ENCODE data around the gene NF1. TPM values are rescaled to one million over a fixed set of nuclear protein-coding genes. Genes with fewer than 3 reads are reported as not detected.

Gene NF1
- polyA plus RNA-seq, 1 of the 3 experiments (the other 2 are of a cell fraction) = 19.6 TPM

DNA sequence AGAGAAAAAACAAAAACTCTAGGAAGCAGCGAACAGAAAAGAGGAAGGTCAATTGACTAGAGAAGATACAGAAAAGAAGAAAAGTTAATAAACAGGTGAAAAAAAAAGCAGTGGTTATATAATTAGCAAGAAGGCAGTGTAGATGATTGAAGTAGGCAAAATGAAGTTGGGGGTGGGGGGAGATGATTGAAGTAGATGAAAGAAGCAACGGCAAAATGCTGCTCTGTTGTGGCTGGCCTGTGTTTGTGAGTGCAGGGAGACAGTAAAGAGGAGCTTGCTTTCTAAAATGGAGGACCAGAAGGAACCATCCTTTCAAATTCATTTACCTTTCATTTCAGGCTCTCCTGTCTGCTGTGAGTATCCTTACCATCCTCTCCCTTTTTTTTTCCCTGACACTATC lies 215.5 kb downstream of the NF1 start:
- Histone ChIP-seq H4K20me1 (ENCODE audit: insufficient read depth) (no peaks in the 10 kb centered on the region), H3K4me2 (no peak overlapping the region), H3K9me2 (no peaks in the 10 kb centered on the region), H3K9ac (no peak overlapping the region), H2AFZ (ENCODE audit: low read depth) (no peak overlapping the region), H3K9me3 (no peaks in the 10 kb centered on the region; the same call in 1 of the 2 replicates), H3K27me3 (ENCODE audit: insufficient read depth) (no peaks in the 10 kb centered on the region), H3K4me1 (ENCODE audit: control insufficient read depth in 1 of 2, insufficient read depth in 2 of 2, low read depth in 1 of 2, low read length in 1 of 2) (peaks cover 0 to 3% of the 10 kb centered on the region in 2 experiments; a peak in 1 of 4 replicates), H3F3A (replicated peaks; ENCODE audit: insufficient read depth) (peaks cover 16% of the 10 kb centered on the region), H3K79me2 (ENCODE audit: insufficient read depth) (0 out of 2 replicates have a peak, but pooled peaks cover 2% of the 10 kb centered on the region), H3K27ac (ENCODE audit: low read depth in 2 of 2, low read length in 1 of 2) (no peak overlapping the region), H3K36me3 (replicated peaks in 1 of 2; ENCODE audit: control insufficient read depth in 1 of 2, insufficient read depth in 2 of 2, low read length in 1 of 2) (peaks cover 0 to 12% of the 10 kb centered on the region in 2 experiments), H3K4me3 (ENCODE audit: low read depth in 2 of 2, low read length in 1 of 2) (no peak overlapping the region)
- no peak for DNase-seq
- CTCF ChIA-PET = no interaction called here
- POLR2A ChIA-PET = no interaction called here
- no peak for TF ChIP-seq JUND (IDR thresholded peaks at IDR 0.05)
- TF ChIP-seq EZH2phosphoT487 (IDR thresholded peaks at IDR 0.05; ENCODE audit: borderline replicate concordance, low read depth) = no peak
- no peak for TF ChIP-seq MXI1 (IDR thresholded peaks at IDR 0.05; ENCODE audit: low read depth, low read length)
- TF ChIP-seq RFX5 (IDR thresholded peaks at IDR 0.05; ENCODE audit: low read length) = no peak
- TF ChIP-seq TCF12 (IDR thresholded peaks at IDR 0.05) = no peak
- TF ChIP-seq MAX (IDR thresholded peaks at IDR 0.05; ENCODE audit: low read depth) = no peak
- no peak for TF ChIP-seq CHD2 (IDR thresholded peaks at IDR 0.05; ENCODE audit: low read length, partially characterized antibody)
- TF ChIP-seq NFIC (IDR thresholded peaks at IDR 0.05; ENCODE audit: borderline replicate concordance) = no peak
- no peak for TF ChIP-seq USF2 (IDR thresholded peaks at IDR 0.05; ENCODE audit: borderline replicate concordance, low read depth, low read length)
- 60% methylated on average over 2 of the region's 2 CpGs for WGBS (ENCODE audit: low lambda C conversion rate)

DNA sequence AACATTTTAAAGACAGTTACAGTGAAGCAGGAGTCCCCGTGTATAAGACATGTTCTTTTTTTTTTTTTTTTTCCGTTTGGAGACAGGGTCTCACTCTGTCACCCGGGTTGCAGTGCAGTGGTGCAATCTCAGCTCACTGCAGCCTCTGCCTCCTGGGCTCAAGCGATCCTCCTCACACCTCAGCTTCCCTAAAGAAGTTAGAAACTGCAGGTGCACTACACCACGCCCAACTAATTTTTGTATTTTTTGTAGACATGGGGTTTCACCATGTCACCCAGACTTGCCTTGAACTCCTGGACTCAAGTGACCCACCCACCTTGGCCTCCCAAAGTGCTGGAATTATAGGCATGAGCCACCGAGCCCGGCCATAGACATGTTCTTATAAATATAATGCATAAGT lies 216.1 kb downstream of the NF1 start:
- H3F3A ChIP-seq (replicated peaks; ENCODE audit: insufficient read depth) = peaks cover 16% of the 10 kb centered on the region
- no peak overlapping the region for H3K4me3 ChIP-seq (ENCODE audit: low read depth in 2 of 2, low read length in 1 of 2)
- H3K36me3 ChIP-seq (replicated peaks in 1 of 2; ENCODE audit: control insufficient read depth in 1 of 2, insufficient read depth in 2 of 2, low read length in 1 of 2) = peaks cover 0 to 12% of the 10 kb centered on the region in 2 experiments
- H3K9me3 ChIP-seq = no peaks in the 10 kb centered on the region; the same call in 1 of the 2 replicates
- DNase-seq = no peak
- 88% methylated on average over 7 of the region's 7 CpGs for WGBS (ENCODE audit: low lambda C conversion rate)
- no peaks in the 10 kb centered on the region for H4K20me1 ChIP-seq (ENCODE audit: insufficient read depth)
- no peaks in the 10 kb centered on the region for H3K27me3 ChIP-seq (ENCODE audit: insufficient read depth)
- no peak overlapping the region for H3K4me2 ChIP-seq
- TF ChIP-seq TEAD4 (IDR thresholded peaks at IDR 0.05; ENCODE audit: borderline replicate concordance, insufficient read depth) = no peak
- no peak for TF ChIP-seq CHD2 (IDR thresholded peaks at IDR 0.05; ENCODE audit: low read length, partially characterized antibody)
- no peak overlapping the region for H3K9ac ChIP-seq
- H3K4me1 ChIP-seq (ENCODE audit: control insufficient read depth in 1 of 2, insufficient read depth in 2 of 2, low read depth in 1 of 2, low read length in 1 of 2) = peaks cover 0 to 3% of the 10 kb centered on the region in 2 experiments; a peak in 1 of 4 replicates
- H3K9me2 ChIP-seq = no peaks in the 10 kb centered on the region
- ChIA-PET CTCF (interaction anchor here (0.7 kb wide), 1 partner anchor 16 kb away, joined by 4 read pairs; no protein-coding TSS in a partner anchor), POLR2A (no interaction called here)
- H3K27ac ChIP-seq (ENCODE audit: low read depth in 2 of 2, low read length in 1 of 2) = no peak overlapping the region
- H3K79me2 ChIP-seq (ENCODE audit: insufficient read depth) = 0 out of 2 replicates have a peak, but pooled peaks cover 2% of the 10 kb centered on the region
- no peak overlapping the region for H2AFZ ChIP-seq (ENCODE audit: low read depth)

GRCh38 chr17:31311526-31311925 lies 216.7 kb downstream of the NF1 start:
- H3K79me2 ChIP-seq (ENCODE audit: insufficient read depth) = 0 out of 2 replicates have a peak, but pooled peaks cover 2% of the 10 kb centered on the region
- 100% methylated on average over 3 of the region's 3 CpGs for WGBS (ENCODE audit: low lambda C conversion rate)
- H3K9ac ChIP-seq = no peak overlapping the region
- no peak for TF ChIP-seq EP300 (IDR thresholded peaks at IDR 0.05; ENCODE audit: borderline replicate concordance in 1 of 2, low read depth in 1 of 2, low read length in 1 of 2)
- no peak for TF ChIP-seq USF1 (IDR thresholded peaks at IDR 0.05; ENCODE audit: borderline replicate concordance, low read depth)
- TF ChIP-seq IRF3 (IDR thresholded peaks at IDR 0.05; ENCODE audit: low read depth, low read length) = no peak
- no peak for TF ChIP-seq USF2 (IDR thresholded peaks at IDR 0.05; ENCODE audit: borderline replicate concordance, low read depth, low read length)
- no peak for TF ChIP-seq JUND (IDR thresholded peaks at IDR 0.05)
- no peak for TF ChIP-seq TCF12 (IDR thresholded peaks at IDR 0.05)
- TF ChIP-seq RAD21 (IDR thresholded peaks at IDR 0.05; ENCODE audit: low read length) = no peak
- TF ChIP-seq ELF1 (IDR thresholded peaks at IDR 0.05) = no peak
- no peak overlapping the region for H2AFZ ChIP-seq (ENCODE audit: low read depth)
- H3F3A ChIP-seq (replicated peaks; ENCODE audit: insufficient read depth) = peaks cover 16% of the 10 kb centered on the region
- peaks cover 0 to 12% of the 10 kb centered on the region in 2 experiments for H3K36me3 ChIP-seq (replicated peaks in 1 of 2; ENCODE audit: control insufficient read depth in 1 of 2, insufficient read depth in 2 of 2, low read length in 1 of 2)
- no peak overlapping the region for H3K4me3 ChIP-seq (ENCODE audit: low read depth in 2 of 2, low read length in 1 of 2)
- no peak for DNase-seq
- no peaks in the 10 kb centered on the region; the same call in 1 of the 2 replicates for H3K9me3 ChIP-seq
- H3K27ac ChIP-seq (ENCODE audit: low read depth in 2 of 2, low read length in 1 of 2) = no peak overlapping the region
- POLR2A ChIA-PET = no interaction called here
- CTCF ChIA-PET = interaction anchor here (0.7 kb wide), 1 partner anchor 17 kb away, joined by 4 read pairs; no protein-coding TSS in a partner anchor
- H3K4me1 ChIP-seq (ENCODE audit: control insufficient read depth in 1 of 2, insufficient read depth in 2 of 2, low read depth in 1 of 2, low read length in 1 of 2) = peaks cover 0 to 3% of the 10 kb centered on the region in 2 experiments; a peak in 1 of 4 replicates
- no peaks in the 10 kb centered on the region for H3K9me2 ChIP-seq
- no peak overlapping the region for H3K4me2 ChIP-seq
- H3K27me3 ChIP-seq (ENCODE audit: insufficient read depth) = no peaks in the 10 kb centered on the region
- H4K20me1 ChIP-seq (ENCODE audit: insufficient read depth) = no peaks in the 10 kb centered on the region
